HCT116 (cell line): ENCODE measurements around the gene RUBCN. TPM values are rescaled to one million over a fixed set of nuclear protein-coding genes. Genes with fewer than 3 reads are reported as not detected.

ENCODE experiments used
- ATAC-seq: fragments of 200-7000 bp; cut with Tn5 transposase; 2 replicates; pipeline ENCODE4 v1.9.1; 2020; ENCODE audit warnings: mild to moderate bottlenecking, moderate library complexity
- BruUV-seq: library from RNA; stranded (reverse); fragments of 400-500 nt; replicated peaks from 2 replicates; lab custom pipeline; 2021; lab: Mats Ljungman, UMichigan
- CTCF ChIA-PET: fragments of 300-600 bp; sonication (Branson Sonifier 250); formaldehyde crosslinking; loops from one replicate; lab custom pipeline; 2021; ENCODE audit warnings: antibody characterized with exemption; lab: Charles Lee
- POLR2A ChIA-PET: fragments of 300-600, 350-600 bp; sonication (Branson Sonifier 250); formaldehyde crosslinking; loops from one replicate; lab custom pipeline; 2021; ENCODE audit warnings: antibody characterized with exemption; lab: Charles Lee
- RAD21 ChIA-PET, 2 experiments: fragments of 300-600 bp; sonication (Branson Sonifier 250); formaldehyde crosslinking; loops; one replicate each; lab custom pipeline; 2023; ENCODE audit warnings: low total read pairs in 2 of 2; ENCODE audit not compliant: uncharacterized antibody in 2 of 2, unreplicated experiment in 2 of 2, low non-redundant PET in 1 of 2; lab: Charles Lee
- DNase-seq: peaks from one replicate; pipeline ENCODE4 v3.0.0-alpha.2; 2010; ENCODE audit warnings: low read depth, low spot score
- H2AFZ ChIP-seq: fragments of 200-600 bp; shearing (Covaris generic), sonication (generic); 2 replicates; pipeline ENCODE4 v1.6.1; 2017; ENCODE audit warnings: low read depth, mixed run types, mixed read lengths, antibody characterized with exemption, low read length; ENCODE audit not compliant: poor library complexity, severe bottlenecking
- H3K27ac ChIP-seq: 2 replicates; pipeline ENCODE4 v1.5.1; 2012; ENCODE audit warnings: low read depth, low read length
- H3K27me3 ChIP-seq: fragments of 200-600 bp; sonication (generic); 2 replicates; pipeline ENCODE4 v1.6.1; 2016; ENCODE audit warnings: mixed run types, low read length, mixed read lengths; ENCODE audit not compliant: insufficient read depth
- H3K36me3 ChIP-seq, 2 experiments: fragments of 200-500 bp in 1 of 2; fragments of 200-600 bp in 1 of 2; sonication (Bioruptor generic) in 1 of 2; sonication (generic) in 1 of 2; 2 replicates each; pipeline versions ENCODE4 v1.5.1 to v1.6.1; 2014 to 2016; ENCODE audit warnings: low read length in 2 of 2, inconsistent platforms in 1 of 2, mixed read lengths in 1 of 2, mixed run types in 1 of 2; ENCODE audit not compliant: insufficient read depth in 2 of 2, control insufficient read depth in 1 of 2
- H3K4me1 ChIP-seq, 2 experiments: fragments of 200-600 bp in 1 of 2; sonication (generic) in 1 of 2; 2 replicates each; pipeline versions ENCODE4 v1.5.1 to v1.6.1; 2012 to 2017; ENCODE audit warnings: low read length in 2 of 2, inconsistent platforms in 1 of 2, mild to moderate bottlenecking in 1 of 2, mixed read lengths in 1 of 2, mixed run types in 1 of 2, moderate library complexity in 1 of 2; ENCODE audit not compliant: insufficient read depth in 2 of 2, control insufficient read depth in 1 of 2
- H3K4me2 ChIP-seq: fragments of 200-600 bp; sonication (generic); 2 replicates; pipeline ENCODE4 v1.6.1; 2017; ENCODE audit warnings: mixed run types, low read length, mixed read lengths
- H3K4me3 ChIP-seq, 2 experiments: fragments of 200-600 bp in 1 of 2; sonication (generic) in 1 of 2; replicated peaks in 1 of 2; 2 replicates each; pipeline ENCODE4 v1.5.1; 2011 to 2016; ENCODE audit warnings: low read length in 2 of 2, control low read depth in 1 of 2, low read depth in 1 of 2, mild to moderate bottlenecking in 1 of 2, mixed read lengths in 1 of 2, mixed run types in 1 of 2
- H3K79me2 ChIP-seq: fragments of 200-600 bp; sonication (generic); 2 replicates; pipeline ENCODE4 v1.6.1; 2017; ENCODE audit warnings: mild to moderate bottlenecking, mixed run types, low read length, moderate library complexity, mixed read lengths; ENCODE audit not compliant: insufficient read depth
- H3K9ac ChIP-seq: fragments of 200-600 bp; sonication (generic); 2 replicates; pipeline ENCODE4 v1.6.1; 2016; ENCODE audit warnings: low read length, mixed read lengths
- H3K9me2 ChIP-seq: fragments of 200-600 bp; sonication (generic), shearing (Covaris generic); 2 replicates; pipeline ENCODE4 v1.6.1; 2017; ENCODE audit warnings: mixed run types, mild to moderate bottlenecking, moderate library complexity; ENCODE audit not compliant: insufficient read depth
- H3K9me3 ChIP-seq, 2 experiments: fragments of 200-500 bp in 1 of 2; fragments of 200-600 bp in 1 of 2; sonication (Bioruptor generic) in 1 of 2; sonication (generic) in 1 of 2; 2 replicates each; pipeline ENCODE4 v1.6.1; 2014 to 2017; ENCODE audit warnings: low read length in 2 of 2, mixed read lengths in 2 of 2, inconsistent platforms in 1 of 2, low read depth in 1 of 2, mild to moderate bottlenecking in 1 of 2, mixed run types in 1 of 2, moderate library complexity in 1 of 2; ENCODE audit not compliant: control insufficient read depth in 1 of 2, insufficient read depth in 1 of 2
- H4K20me1 ChIP-seq: fragments of 200-600 bp; sonication (generic), shearing (Covaris generic); 2 replicates; pipeline ENCODE4 v1.6.1; 2017; ENCODE audit warnings: mixed run types, mild to moderate bottlenecking, moderate library complexity; ENCODE audit not compliant: insufficient read depth
- CBX3 ChIP-seq: IDR thresholded peaks from 2 replicates; pipeline ENCODE4 v1.6.1; 2012; ENCODE audit warnings: low read depth
- ELF1 ChIP-seq: IDR thresholded peaks from 2 replicates; pipeline ENCODE4 v1.6.1; 2012; ENCODE audit warnings: low read depth, borderline replicate concordance
- POLR2AphosphoS5 ChIP-seq: IDR thresholded peaks from 2 replicates; pipeline ENCODE4 v1.6.1; 2011; ENCODE audit warnings: mild to moderate bottlenecking, low read depth, low read length, moderate library complexity
- SIN3A ChIP-seq: IDR thresholded peaks from 2 replicates; pipeline ENCODE4 v1.6.1; 2012; ENCODE audit warnings: low read depth
- TCF7L2 ChIP-seq: IDR thresholded peaks from 2 replicates; pipeline ENCODE4 v1.7.0; 2011; ENCODE audit warnings: borderline replicate concordance, inconsistent platforms; ENCODE audit not compliant: insufficient read depth, insufficient read length; ENCODE audit errors: extremely low read depth
- ZFX ChIP-seq: fragments of 450-650 bp; IDR thresholded peaks from 2 replicates; pipeline ENCODE4 v1.6.1; 2017
- intact Hi-C: fragments of 100-400 bp; cut with micrococcal nuclease; formaldehyde crosslinking; loops from 2 replicates; pipeline ENCODE4 v1.10.0; 2022
- total RNA-seq: library from RNA; stranded (reverse); gene quantifications from one replicate; pipeline ENCODE4 v1.2.1, GENCODE V29; 2021; ENCODE audit not compliant: unreplicated experiment
- TF ChIP-seq, protein P1 (sequence below), 3 experiments: fragments of 200-600 bp in 1 of 3; sonication (generic) in 1 of 3; IDR thresholded peaks in 2 of 3; conservative IDR thresholded peaks in 1 of 3; 2 replicates each; pipeline ENCODE4 v1.5.1; 2012 to 2017; ENCODE audit warnings: low read depth in 2 of 3, low read length in 2 of 3, antibody characterized with exemption in 1 of 3, borderline replicate concordance in 1 of 3, control low read depth in 1 of 3, mild to moderate bottlenecking in 1 of 3, mixed read lengths in 1 of 3, mixed run types in 1 of 3, moderate library complexity in 1 of 3; ENCODE audit not compliant: insufficient read depth in 1 of 3
- TF ChIP-seq, protein P2 (sequence below): IDR thresholded peaks from 2 replicates; pipeline ENCODE4 v1.6.1; 2012

RUBCN gene
- total RNA-seq, 1 experiment from 2014 or later, result 21.4 TPM

DNA sequence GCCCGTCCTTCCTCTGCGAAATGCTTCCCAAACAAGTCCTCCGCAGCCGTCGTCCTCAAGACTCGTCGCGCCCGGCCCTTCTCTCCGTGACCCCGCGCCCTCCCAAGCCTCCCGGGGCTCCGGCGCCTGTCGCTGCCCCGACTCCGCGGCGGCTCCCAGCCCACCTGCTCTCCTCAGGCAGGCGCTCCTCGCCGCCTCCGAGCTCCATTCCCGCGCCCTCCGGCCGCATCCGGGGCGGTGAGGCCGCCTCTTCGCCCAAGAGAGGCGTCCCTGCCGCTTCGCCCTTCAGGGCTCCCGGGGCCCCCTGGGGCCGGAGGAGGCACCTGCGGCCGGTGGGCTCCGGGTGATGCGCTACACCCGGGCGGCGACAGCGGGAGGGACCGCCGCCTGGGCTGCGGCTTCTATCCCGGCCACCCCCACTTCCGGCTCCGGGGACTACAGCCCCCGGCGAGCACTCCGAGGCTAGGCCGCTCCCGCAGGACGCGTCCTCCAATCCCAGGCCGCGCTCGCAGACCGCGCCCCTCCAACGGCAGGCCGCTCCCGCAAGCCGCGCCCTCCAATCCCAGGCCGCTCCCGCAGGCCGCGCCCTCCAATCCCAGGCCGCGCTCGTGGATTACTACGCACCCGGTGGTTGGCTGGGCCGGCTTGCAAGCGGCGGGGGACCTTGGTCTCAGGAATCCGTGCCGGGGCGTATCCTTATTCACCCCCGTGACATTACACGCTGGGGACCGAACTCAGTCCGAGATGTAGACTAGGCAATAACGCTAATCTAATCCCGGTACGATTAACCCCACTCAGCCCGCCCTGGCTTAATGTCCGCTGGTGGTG, at the start of gene RUBCN (continued):
- TF ChIP-seq, protein P1, sequence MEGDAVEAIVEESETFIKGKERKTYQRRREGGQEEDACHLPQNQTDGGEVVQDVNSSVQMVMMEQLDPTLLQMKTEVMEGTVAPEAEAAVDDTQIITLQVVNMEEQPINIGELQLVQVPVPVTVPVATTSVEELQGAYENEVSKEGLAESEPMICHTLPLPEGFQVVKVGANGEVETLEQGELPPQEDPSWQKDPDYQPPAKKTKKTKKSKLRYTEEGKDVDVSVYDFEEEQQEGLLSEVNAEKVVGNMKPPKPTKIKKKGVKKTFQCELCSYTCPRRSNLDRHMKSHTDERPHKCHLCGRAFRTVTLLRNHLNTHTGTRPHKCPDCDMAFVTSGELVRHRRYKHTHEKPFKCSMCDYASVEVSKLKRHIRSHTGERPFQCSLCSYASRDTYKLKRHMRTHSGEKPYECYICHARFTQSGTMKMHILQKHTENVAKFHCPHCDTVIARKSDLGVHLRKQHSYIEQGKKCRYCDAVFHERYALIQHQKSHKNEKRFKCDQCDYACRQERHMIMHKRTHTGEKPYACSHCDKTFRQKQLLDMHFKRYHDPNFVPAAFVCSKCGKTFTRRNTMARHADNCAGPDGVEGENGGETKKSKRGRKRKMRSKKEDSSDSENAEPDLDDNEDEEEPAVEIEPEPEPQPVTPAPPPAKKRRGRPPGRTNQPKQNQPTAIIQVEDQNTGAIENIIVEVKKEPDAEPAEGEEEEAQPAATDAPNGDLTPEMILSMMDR (IDR thresholded peaks at IDR 0.05 in 2 of 3, conservative IDR thresholded peaks at IDR 0.05 in 1 of 3; ENCODE audit: borderline replicate concordance in 1 of 3, insufficient read depth in 1 of 3, low read depth in 2 of 3, low read length in 2 of 3), result no peak
- TF ChIP-seq CBX3, result no peak
- TF ChIP-seq POLR2AphosphoS5, result peak; percentile 91
- peak; percentile 43 for TF ChIP-seq TCF7L2
- TF ChIP-seq SIN3A, result peak; percentile 36; the same call in 1 of the 2 replicates

DNA sequence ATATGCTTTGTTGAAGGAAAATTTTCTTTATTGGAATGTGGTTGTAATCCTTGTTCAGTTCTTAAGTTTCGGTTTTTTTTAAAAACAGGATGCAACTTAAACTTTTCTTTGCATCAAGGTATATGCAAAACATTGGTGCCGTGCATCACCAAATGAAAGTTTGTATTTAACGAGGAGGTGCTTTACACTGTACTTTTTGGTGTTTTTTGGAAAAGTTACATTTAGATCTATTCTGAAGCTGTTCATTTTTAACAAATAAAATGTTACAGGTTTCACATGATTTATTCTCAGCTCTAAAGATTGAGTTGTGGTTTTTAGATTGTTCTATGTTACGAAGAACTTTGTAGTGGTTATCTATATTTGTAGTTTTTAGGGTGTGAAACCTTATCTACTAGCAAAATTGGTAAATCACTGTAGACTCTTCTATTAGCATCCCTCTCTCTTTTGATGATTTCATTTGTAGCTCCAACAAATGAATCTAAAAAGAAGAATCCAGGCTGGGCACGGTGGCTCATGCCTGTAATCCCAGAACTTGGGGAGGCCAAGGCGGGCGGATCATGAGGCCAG, 47.4 kb upstream of the RUBCN start:
- no peak overlapping the region for H3K4me2 ChIP-seq
- H3K79me2 ChIP-seq, result no peaks in the 10 kb centered on the region
- H3K4me3 ChIP-seq, result no peak overlapping the region
- no TSS peak for BruUV-seq
- CTCF ChIA-PET, result no interaction called here
- intact Hi-C loops, result no loop called here
- no peaks in the 10 kb centered on the region for H4K20me1 ChIP-seq
- POLR2A ChIA-PET, result no interaction called here
- H3K36me3 ChIP-seq, result peaks cover 9 to 15% of the 10 kb centered on the region in 2 experiments; a peak in 3 of 4 replicates
- RAD21 ChIA-PET, result no interaction called here
- TF ChIP-seq ELF1 (no peak), SIN3A (no peak), ZFX (no peak)
- TF ChIP-seq, protein P2, sequence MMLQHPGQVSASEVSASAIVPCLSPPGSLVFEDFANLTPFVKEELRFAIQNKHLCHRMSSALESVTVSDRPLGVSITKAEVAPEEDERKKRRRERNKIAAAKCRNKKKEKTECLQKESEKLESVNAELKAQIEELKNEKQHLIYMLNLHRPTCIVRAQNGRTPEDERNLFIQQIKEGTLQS, result no peak
- H3K9ac ChIP-seq, result no peak overlapping the region
- no peaks in the 10 kb centered on the region for H3K9me2 ChIP-seq
- no peaks in the 10 kb centered on the region for H3K4me1 ChIP-seq
- H3K27ac ChIP-seq, result no peak overlapping the region
- DNase-seq (no peak), ATAC-seq (no peak)
- no peak overlapping the region for H2AFZ ChIP-seq
- H3K27me3 ChIP-seq, result no peaks in the 10 kb centered on the region
- H3K9me3 ChIP-seq, result no peaks in the 10 kb centered on the region
